NOMO-1 treated with DMSO at 0.1 percent for 48 hours (cell line): ENCODE measurements around the gene ZP1.

Source experiments
- DNase-seq: peaks from one replicate; lab custom pipeline; 2025; ENCODE audit not compliant: unreplicated experiment; lab: John Stamatoyannopoulos, UW

Gene ZP1

GRCh38 chr11:60842668-60843600 is 24.4 kb upstream of the ZP1 start:
- no peak for DNase-seq

DNA sequence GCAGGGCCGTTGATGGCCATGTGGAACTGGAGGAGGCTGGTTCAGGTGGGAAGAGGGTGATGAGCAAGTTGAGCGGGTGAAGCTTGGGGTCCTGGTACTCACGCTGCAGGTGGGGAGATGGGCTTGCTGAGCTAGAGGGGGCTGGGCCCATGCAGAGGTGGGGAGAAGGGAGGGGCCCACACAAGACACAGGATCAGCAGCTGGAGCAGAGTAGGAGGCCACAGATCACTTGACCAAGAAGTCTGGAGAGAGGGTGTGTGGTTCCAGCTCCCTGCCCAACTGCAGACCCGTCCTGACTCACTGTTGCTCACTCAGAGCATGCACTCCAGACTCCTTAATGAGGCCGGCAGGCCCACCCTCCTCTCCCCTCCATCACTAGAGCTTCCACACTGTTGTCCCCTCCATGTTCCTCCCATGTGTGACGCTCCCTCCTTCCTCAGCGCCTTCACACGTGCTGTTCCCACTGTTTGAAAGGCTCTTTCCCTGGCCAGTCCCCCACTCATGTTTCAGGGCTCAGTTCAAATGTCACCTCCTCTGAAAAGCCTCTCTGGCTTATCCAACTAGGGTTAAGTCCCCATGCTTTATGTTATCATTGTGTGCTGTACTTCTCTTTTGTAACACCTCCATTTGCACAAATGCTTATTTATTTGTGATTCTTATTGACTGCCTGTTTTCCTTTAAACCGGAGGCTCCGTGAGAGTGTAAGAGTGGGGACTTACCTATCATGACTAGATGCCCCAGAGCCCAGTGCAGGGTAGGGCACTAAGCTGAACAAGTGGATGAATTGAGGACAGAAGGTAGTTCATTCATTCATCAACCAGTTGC is 23.1 kb upstream of the ZP1 start:
- DNase-seq, result no peak

- no peak for DNase-seq
These were observed 22.5 kb upstream of the ZP1 start for GRCh38 chr11:60844870-60845221.

DNA sequence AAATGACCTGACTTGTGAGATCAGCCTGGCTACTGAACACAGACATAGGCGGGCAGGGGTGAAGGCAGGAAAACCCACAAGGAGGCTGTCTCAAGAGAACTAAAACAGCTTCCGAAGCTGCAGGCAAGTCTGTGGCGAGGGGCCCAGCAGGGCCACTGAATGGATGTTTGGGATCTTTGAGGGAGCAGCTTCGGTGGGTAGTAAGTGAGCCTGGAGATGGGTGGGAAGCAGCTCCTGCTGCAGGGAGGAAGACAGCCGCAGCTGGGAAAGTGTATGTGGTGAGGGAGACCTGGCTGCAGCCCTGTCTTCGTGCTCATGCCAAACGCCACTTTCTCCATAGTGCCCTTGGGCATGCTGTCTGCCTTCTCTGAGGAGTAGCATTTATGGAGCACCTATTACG is 22.0 kb upstream of the ZP1 start:
- no peak for DNase-seq

DNA sequence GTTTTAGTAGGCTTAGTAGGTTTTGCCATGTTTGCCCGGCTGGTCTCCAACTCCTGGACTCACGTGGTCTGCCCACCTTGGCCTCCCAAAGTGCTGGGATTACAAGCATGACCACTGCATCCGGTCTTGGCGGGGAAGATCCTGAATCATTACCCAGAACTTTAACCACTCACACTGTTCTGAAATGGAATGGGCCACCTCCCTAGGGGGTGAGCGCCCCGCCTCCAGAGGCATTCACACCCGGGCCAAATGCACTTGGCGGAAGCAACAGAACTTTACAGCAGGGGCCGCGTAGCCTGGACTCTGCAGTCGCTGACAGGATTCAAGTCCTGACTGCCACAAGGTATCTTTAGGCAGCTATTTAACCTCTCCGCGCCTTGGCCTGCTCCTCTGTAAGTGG is 20.1 kb upstream of the ZP1 start:
- DNase-seq, result no peak

DNA sequence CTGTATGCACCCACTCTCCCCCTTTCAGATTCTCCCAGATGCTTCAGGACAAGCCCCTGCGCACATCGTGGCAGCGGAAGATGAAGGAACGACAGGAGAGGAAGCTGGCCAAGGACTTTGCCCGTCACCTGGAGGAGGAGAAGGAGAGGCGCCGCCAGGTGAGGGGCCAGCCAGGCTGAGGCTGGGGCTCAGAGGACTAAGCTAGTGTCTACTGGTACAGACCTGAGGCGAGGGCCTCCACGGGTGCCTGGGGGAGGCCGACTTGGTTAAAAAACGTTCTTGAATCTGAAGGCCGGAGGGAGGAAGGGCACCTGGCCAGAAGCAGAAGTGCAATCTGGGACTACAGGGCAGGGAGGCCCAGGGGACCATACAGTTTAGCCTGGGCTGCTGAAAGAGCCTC is 19.4 kb upstream of the ZP1 start:
- DNase-seq, result no peak

- no peak for DNase-seq
These were observed 18.6 kb upstream of the ZP1 start for GRCh38 chr11:60848714-60849151.

DNA sequence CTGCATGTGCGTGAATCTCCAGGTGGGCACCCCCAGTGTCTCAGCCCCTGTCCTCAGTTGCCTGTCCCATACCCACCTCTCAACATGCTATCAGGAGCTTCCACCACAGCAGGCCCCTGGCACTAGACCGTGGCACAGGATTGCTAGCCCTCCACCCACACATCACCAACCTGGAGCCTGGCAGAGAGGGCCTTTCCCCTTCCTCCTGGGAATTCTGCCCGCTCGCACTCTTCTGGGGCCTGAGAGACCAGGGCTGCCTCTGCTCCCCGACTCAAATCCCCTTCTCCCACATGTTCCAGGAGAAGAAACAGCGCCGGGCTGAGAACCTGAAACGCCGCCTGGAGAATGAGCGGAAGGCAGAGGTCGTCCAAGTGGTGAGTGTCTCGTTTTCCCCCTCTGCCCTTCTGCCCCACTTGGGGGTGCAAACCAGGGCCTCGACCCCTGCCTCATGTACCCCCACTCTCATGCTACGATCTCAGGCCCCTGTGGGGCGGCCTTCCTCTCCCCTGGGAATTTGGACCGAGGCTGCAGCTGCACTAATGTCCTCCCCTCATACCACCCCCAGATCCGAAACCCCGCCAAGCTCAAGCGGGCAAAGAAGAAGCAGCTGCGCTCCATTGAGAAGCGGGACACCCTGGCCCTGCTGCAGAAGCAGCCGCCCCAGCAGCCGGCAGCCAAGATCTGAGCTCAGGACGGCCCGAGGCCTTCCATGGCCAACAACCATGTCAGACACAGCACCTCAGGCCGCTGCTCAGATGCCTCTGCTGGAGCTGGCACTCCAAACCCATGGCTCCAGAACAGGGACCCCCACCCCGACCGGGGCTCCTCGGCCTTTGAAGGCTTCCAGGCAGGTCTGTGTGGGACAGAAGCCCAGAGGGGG is 17.5 kb upstream of the ZP1 start:
- no peak for DNase-seq

DNA sequence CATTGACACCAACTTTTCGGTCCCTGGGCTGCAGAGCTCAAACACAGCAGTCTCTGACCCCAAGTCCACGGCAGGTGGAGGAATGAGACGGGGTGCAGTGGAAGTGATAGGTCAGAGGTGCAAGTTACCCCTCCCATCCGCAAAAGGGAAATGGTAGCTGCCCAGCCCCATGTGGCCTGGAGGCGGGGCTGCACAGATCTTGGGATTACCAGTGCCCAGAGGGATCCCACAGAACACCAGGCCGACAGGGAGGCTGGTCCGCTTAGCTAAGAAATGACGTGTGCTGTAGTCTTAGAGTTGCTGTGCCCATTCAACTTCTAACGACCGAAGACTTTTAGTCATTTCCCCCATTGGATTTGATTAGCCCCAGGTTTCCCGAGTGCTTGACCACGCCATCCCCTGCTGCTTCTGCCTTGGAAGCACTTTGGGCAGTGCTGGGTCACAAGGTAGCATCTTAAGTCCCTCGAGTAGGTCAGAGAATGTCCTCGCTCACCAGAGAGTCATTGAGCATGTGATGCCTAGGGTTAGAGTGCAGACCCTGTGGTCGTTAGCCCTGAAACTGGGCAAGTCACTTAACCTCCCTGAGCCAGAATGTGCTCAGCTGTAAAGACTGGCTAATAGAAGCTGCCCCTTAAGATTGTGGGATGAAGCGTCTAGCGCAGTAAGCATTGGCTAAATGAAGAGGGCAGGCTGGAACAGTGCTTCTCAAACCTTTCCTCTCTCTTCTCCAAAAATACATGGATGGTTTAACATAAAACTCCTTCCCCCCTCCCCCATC is 15.8 kb upstream of the ZP1 start:
- no peak for DNase-seq

DNA sequence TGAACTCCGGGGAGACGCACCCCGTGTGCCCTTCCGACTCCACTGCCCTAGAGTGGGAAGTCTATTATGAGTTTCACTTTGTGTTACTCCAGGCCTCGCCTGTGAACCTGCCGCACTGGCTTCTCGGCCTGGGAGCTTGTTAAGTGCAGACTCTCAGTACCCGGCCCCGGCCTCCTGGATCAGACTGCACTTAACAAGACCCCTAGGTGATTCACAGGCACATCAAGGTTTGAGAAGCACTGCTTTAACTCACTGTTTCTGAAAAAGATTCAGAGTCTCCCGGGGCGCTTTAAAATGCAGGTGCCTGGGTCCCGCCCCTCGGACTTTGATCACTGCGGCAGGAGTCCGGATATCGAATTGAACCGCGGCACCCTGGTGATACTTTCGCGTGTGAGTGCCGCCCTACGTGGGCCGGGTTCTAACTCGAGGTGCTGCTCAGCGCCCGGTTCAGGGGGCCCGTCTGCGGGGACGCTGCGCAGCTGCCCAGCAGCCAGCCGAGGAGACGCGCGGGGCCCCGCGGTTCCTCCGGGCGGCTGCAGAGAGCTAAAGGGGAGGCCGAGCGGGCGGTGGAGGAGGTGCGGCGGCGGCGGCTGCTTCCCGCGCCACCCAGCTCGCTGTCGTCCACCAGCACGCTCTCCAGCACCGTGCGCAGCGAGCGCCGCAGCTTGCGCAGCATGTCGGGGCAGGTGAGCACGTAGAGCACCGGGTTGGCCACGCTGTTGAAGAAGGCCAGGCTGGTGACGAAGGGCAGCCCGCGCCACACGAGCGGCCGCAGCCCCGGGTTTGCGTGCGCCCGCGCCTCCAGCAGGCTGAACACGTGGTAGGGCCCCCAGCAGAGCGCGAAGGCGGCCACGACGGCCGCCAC is 15.0 kb upstream of the ZP1 start:
- DNase-seq, result no peak

DNA sequence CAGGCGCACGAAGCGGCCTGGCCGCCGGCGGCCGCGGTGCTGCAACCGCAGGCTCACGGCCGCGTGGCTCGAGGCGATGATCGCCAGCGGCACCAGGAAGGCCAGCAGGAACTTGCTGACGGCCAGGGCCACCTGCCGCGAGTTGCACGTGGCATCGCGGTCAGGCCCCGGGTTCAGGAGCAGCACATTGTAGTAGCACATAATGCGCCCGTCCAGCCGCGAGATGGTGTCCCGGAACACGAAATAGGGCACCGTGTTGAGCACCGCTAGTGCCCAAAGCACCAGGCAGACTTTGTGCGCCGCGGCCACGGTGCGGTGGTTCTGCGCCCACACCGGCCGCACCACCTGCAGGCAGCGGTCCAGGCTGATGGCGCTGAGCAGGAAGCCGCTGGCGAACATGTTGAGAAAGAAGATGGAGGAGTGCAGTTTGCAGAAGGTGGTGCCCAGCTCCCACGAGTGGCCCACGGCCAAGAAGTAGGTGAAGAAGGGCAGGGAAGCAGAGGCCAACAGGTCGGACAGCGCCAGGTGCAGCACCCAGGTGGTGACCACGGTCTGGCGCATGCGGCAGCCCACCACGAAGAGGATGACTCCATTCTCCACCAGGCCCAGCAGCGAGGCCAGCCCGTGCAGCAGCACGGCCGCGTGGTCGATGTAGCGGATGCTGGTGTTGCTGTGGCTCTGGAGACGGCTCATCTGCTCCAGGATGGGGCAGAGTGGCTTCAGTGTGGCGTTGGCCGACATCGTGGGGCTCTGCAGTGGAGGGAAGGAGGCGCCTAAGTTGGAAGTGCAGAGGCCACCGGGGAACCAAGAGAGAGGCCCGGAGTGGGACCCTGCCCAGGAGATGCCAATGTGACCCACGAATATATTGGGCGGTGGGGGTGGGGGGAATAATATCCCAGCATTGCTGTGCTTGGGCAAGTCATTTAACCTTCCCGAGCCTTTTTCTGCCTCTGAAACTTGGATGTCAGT is 14.1 kb upstream of the ZP1 start:
- DNase-seq, result no peak

GRCh38 chr11:60854140-60854846 is 13.0 kb upstream of the ZP1 start:
- DNase-seq, result no peak

DNA sequence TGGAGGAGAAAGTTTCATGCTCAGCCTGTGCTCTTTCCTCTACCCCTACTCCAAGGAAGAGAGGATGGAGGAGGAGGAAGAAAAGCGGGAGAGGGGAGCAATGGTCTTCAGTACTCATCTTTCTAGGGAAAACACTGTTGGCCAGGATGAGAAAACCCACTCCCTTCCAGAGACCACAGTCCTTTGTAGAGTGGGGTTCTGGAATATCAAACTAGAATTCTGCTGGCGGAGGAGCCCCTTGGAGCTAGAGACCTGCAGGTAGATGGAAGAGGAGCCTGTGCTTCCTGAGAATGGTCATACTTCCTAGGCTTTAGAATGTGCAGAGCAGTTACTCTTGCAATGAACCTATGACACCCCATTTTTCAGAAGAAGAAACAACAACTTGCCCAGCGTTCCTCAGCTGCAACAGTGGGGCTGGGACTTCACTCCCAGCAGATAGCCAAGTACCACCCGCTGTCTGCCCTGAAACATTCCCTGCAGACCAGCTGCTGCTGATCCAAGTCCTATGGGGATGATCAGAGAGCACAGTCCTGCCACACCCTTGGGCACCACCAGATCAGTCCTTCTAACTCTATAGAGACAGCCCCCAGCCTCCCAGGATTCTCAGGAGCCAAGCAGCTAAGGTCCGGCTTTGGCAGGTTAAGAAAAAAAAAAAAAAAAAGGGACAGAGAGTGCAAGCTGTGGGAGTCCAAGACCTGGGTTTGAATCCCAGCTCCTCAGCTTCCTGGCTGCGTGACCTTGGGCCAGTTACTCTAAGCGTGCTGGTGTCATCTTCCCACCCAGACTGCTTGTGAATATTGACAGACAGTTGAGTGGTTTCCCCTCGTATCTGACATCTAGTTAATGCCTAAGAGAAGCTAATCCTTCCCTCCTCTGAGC is 12.3 kb upstream of the ZP1 start:
- DNase-seq, result no peak

DNA sequence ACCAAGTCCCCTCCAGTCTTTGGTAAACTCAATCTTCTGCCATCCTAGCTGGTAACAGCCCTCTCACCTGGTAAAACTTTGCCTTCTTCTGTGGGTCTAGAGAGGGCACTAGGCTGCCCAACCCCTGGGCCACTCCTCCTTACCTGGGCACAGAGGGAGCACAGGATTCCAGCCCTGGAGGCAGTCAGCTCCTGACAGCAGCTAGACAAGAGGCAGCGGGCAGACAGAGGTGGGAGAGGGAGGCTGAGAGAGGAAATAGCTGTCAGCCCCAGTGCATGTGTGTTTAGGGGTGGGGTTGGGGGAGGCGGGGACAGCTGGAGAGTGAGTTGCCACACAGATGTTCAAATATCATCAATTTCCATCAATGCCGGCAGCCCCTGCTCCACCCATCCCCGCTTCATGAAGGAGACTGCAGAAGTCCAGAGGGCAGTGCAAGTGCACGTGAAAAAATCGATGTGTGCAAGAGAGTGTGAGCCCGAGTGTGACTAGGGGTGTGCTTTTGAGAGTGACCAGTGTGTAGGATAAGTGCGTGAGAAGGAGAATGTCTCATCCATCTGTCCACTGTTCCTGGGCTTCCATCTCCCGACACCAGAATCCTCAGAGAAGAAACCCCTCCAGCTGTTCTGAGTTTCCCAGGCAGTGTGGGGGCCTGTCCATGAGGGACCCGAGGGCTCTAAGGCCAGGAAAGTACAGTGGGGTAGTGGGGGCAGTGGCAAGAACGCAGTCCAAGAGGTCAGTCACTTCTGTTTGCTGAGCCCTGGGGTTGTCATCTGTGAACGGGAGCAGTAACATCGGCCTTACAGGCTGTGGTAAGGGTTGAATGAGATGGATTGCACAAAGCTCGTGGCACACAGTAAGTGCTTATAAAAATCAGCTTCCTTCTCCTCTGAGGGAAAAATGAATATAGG is 11.4 kb upstream of the ZP1 start, which contains the start of gene PTGDR2:
Gene PTGDR2 (minus strand): TSS at position 225 of the 908 bp plus-strand sequence. CDS start 2,228 bp downstream, outside the sequence.
- no peak for DNase-seq

- no peak for DNase-seq
These were observed 9.7 kb upstream of the ZP1 start for GRCh38 chr11:60857378-60858232.
